ENCODE results near the gene TENM3.

Gene TENM3

DNA sequence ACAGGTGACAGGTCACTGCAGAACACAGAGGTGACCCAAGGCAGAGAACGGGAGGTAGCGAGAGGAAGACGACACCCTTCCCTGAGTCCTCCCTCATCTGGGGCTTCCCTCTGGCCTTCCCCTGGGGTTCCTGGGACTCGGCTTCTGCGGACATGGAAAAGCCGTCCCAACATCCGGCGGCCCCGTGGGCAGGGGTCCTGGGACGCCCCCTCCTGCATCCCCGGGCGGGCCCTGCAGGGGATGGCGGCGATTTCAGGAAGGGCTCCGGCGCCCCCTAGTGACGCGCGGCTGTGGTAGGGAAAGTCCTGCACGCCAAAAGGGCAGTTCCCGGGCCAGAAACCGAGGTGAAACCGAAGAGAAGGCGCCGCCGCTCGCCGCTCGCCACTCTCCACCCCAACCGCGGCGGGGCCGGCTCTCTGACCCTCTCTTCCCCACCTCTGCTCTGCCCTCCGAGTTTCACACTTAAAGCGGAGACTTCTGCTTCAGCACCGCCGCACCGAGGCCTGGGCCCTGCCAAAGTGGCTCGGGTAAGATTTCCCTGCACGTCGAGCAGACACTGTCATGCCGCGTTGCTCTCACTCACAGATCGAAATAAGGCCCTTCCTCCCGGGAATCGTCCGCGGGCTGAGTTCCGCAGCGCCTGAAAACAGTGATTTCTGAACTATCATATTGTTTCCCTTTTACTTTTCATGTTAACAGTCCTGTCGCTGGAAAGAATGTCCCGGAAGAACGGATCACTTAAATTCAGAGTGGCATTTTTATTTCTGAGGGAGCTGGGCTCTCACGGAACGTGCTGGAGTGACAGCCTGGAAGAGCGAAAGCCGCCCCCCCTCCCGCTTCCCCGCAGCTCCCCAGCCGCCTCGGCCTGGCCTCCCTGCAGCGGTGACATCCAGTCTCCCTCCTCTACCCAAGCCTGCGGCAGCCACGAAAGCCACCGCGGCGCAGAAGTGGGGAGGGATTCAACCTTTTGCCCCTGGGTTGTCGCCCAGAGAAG lies 563.4 kb downstream of the TENM3 start:
- 0 out of 2 replicates have a peak, but pooled peaks cover 7% of the 10 kb centered on the region for H4K20me1 ChIP-seq (ENCODE audit: insufficient read depth, low read length)
- H3K36me3 ChIP-seq (ENCODE audit: insufficient read depth, low read length) = no peaks in the 10 kb centered on the region
- no peak overlapping the region for H3K9ac ChIP-seq (ENCODE audit: low read depth, low read length)

DNA sequence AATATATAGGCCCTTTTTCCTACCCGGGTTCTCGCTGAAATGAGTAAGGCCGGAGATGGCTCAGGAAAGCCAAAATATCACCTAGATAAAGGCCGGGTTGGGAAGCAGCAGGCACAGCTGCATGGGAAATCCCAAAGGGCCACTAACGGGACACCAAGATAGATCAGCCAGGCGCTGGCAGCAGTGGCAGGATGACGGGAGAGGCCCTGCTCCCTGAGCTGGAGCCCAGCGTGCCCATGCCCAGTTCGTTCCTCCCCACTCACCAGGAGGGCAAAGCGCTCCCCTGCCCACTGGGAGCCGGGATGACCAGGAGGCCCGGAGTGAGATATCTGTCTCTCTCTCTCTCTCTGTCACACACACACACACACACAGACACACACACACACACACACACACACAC lies 564.1 kb downstream of the TENM3 start:
- DNase-seq (no peak), ATAC-seq (ENCODE audit: insufficient read depth, low read depth) (no peak)
- Histone ChIP-seq H3K79me2 (ENCODE audit: insufficient read depth, low read length) (no peaks in the 10 kb centered on the region), H3K4me3 (ENCODE audit: low read depth in 1 of 2, low read length in 2 of 2) (no peak overlapping the region), H3K4me1 (ENCODE audit: insufficient read depth, low read length) (peaks cover 20% of the 10 kb centered on the region), H4K20me1 (ENCODE audit: insufficient read depth, low read length) (0 out of 2 replicates have a peak, but pooled peaks cover 7% of the 10 kb centered on the region), H3K9me3 (ENCODE audit: insufficient read depth, low read length, severe bottlenecking) (peaks cover 15% of the 10 kb centered on the region), H2AFZ (ENCODE audit: low read depth, low read length) (no peak overlapping the region), H3K9ac (ENCODE audit: low read depth, low read length) (no peak overlapping the region), H3K27me3 (ENCODE audit: insufficient read depth, low read length, poor library complexity) (no peaks in the 10 kb centered on the region), H3K36me3 (ENCODE audit: insufficient read depth, low read length) (no peaks in the 10 kb centered on the region), H3K4me2 (ENCODE audit: insufficient read depth, low read length) (no peak overlapping the region), H3K27ac (ENCODE audit: low read length) (no peak overlapping the region)
- no peak for TF ChIP-seq EZH2 (IDR thresholded peaks at IDR 0.05; ENCODE audit: borderline replicate concordance, low read depth, low read length, severe bottlenecking)
- TF ChIP-seq, protein P1, sequence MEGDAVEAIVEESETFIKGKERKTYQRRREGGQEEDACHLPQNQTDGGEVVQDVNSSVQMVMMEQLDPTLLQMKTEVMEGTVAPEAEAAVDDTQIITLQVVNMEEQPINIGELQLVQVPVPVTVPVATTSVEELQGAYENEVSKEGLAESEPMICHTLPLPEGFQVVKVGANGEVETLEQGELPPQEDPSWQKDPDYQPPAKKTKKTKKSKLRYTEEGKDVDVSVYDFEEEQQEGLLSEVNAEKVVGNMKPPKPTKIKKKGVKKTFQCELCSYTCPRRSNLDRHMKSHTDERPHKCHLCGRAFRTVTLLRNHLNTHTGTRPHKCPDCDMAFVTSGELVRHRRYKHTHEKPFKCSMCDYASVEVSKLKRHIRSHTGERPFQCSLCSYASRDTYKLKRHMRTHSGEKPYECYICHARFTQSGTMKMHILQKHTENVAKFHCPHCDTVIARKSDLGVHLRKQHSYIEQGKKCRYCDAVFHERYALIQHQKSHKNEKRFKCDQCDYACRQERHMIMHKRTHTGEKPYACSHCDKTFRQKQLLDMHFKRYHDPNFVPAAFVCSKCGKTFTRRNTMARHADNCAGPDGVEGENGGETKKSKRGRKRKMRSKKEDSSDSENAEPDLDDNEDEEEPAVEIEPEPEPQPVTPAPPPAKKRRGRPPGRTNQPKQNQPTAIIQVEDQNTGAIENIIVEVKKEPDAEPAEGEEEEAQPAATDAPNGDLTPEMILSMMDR (IDR thresholded peaks at IDR 0.05; ENCODE audit: borderline replicate concordance, extremely low read depth, low read length, poor library complexity, severe bottlenecking) = no peak

More for the DNA sequence above, 563.4 kb downstream of the TENM3 start:
- Histone ChIP-seq H3K4me1 (ENCODE audit: insufficient read depth, low read length) (peaks cover 20% of the 10 kb centered on the region), H2AFZ (ENCODE audit: low read depth, low read length) (no peak overlapping the region), H3K79me2 (ENCODE audit: insufficient read depth, low read length) (no peaks in the 10 kb centered on the region), H3K4me3 (ENCODE audit: low read depth in 1 of 2, low read length in 2 of 2) (no peak overlapping the region), H3K27me3 (ENCODE audit: insufficient read depth, low read length, poor library complexity) (no peaks in the 10 kb centered on the region), H3K9me3 (ENCODE audit: insufficient read depth, low read length, severe bottlenecking) (peaks cover 12% of the 10 kb centered on the region), H3K4me2 (ENCODE audit: insufficient read depth, low read length) (no peak overlapping the region), H3K27ac (ENCODE audit: low read length) (no peak overlapping the region)
- ATAC-seq (ENCODE audit: insufficient read depth, low read depth) (peak; percentile 34; the same call in 2 of the 3 replicates), DNase-seq (peak; percentile 47)
- TF ChIP-seq, protein P1 (IDR thresholded peaks at IDR 0.05; ENCODE audit: borderline replicate concordance, extremely low read depth, low read length, poor library complexity, severe bottlenecking) = peak; percentile 72
- no peak for TF ChIP-seq EZH2 (IDR thresholded peaks at IDR 0.05; ENCODE audit: borderline replicate concordance, low read depth, low read length, severe bottlenecking)

- Histone ChIP-seq H2AFZ (ENCODE audit: low read depth, low read length) (no peak overlapping the region), H3K4me1 (ENCODE audit: insufficient read depth, low read length) (peaks cover 20% of the 10 kb centered on the region), H3K79me2 (ENCODE audit: insufficient read depth, low read length) (no peaks in the 10 kb centered on the region), H3K4me3 (ENCODE audit: low read depth in 1 of 2, low read length in 2 of 2) (no peak overlapping the region; a peak in 1 of 4 replicates), H3K9ac (ENCODE audit: low read depth, low read length) (no peak overlapping the region), H3K36me3 (ENCODE audit: insufficient read depth, low read length) (no peaks in the 10 kb centered on the region), H4K20me1 (ENCODE audit: insufficient read depth, low read length) (0 out of 2 replicates have a peak, but pooled peaks cover 7% of the 10 kb centered on the region), H3K9me3 (ENCODE audit: insufficient read depth, low read length, severe bottlenecking) (peaks cover 15% of the 10 kb centered on the region), H3K27me3 (ENCODE audit: insufficient read depth, low read length, poor library complexity) (no peaks in the 10 kb centered on the region), H3K4me2 (ENCODE audit: insufficient read depth, low read length) (no peak overlapping the region), H3K27ac (ENCODE audit: low read length) (no peak overlapping the region)
- ATAC-seq (ENCODE audit: insufficient read depth, low read depth) (no peak), DNase-seq (no peak)
- no peak for TF ChIP-seq EZH2 (IDR thresholded peaks at IDR 0.05; ENCODE audit: borderline replicate concordance, low read depth, low read length, severe bottlenecking)
- TF ChIP-seq, protein P1 (IDR thresholded peaks at IDR 0.05; ENCODE audit: borderline replicate concordance, extremely low read depth, low read length, poor library complexity, severe bottlenecking) = no peak
These were observed 564.8 kb downstream of the TENM3 start for GRCh38 chr4:182807767-182808548.
